OCI-LY3 (cell line): Measurements from ENCODE around the gene PRTFDC1.

Source experiments
- H2AFZ ChIP-seq: fragments of 200-600, 300-600 bp; shearing (Covaris generic); 2 replicates; pipeline ENCODE4 v1.6.0; 2014; ENCODE audit warnings: antibody characterized with exemption, low read depth, low read length
- H3K27ac ChIP-seq: fragments of 200-600, 300-600 bp; sonication (generic); 2 replicates; pipeline ENCODE4 v1.5.1; 2014; ENCODE audit warnings: mild to moderate bottlenecking, low read length, moderate library complexity, mixed read lengths
- H3K27me3 ChIP-seq: fragments of 200-600, 300-600 bp; sonication (generic); 2 replicates; pipeline ENCODE4 v1.6.1; 2014; ENCODE audit warnings: low read depth, low read length, mixed read lengths
- H3K36me3 ChIP-seq: fragments of 200-600, 300-600 bp; sonication (generic); replicated peaks from 2 replicates; pipeline ENCODE3; 2014; ENCODE audit warnings: low read depth, low read length, mixed read lengths
- H3K4me1 ChIP-seq: fragments of 300-600, 200-600 bp; sonication (generic); 2 replicates; pipeline ENCODE4 v1.6.1; 2014; ENCODE audit warnings: low read length, mixed read lengths
- H3K4me2 ChIP-seq: fragments of 200-600, 300-600 bp; sonication (generic); 2 replicates; pipeline ENCODE4 v1.6.1; 2014; ENCODE audit warnings: low read length, mixed read lengths
- H3K4me3 ChIP-seq: fragments of 300-600, 200-600 bp; sonication (generic); 2 replicates; pipeline ENCODE4 v1.5.1; 2014; ENCODE audit warnings: antibody characterized with exemption, mild to moderate bottlenecking, low read length, moderate library complexity
- H3K79me2 ChIP-seq: fragments of 300-600, 200-600 bp; shearing (Covaris generic); 2 replicates; pipeline ENCODE4 v1.6.1; 2014; ENCODE audit warnings: mild to moderate bottlenecking, low read length, mixed read lengths
- H3K9ac ChIP-seq: fragments of 300-600, 200-600 bp; shearing (Covaris generic); 2 replicates; pipeline ENCODE4 v1.6.0; 2014; ENCODE audit warnings: mild to moderate bottlenecking, low read length, moderate library complexity
- H3K9me3 ChIP-seq: fragments of 200-600, 300-600 bp; shearing (Covaris generic); 2 replicates; pipeline ENCODE4 v1.6.1; 2014; ENCODE audit warnings: low read length, mixed read lengths; ENCODE audit not compliant: insufficient read depth
- H4K20me1 ChIP-seq: fragments of 200-600, 300-600 bp; sonication (generic); 2 replicates; pipeline ENCODE4 v1.6.1; 2016; ENCODE audit warnings: low read length, mixed read lengths; ENCODE audit not compliant: insufficient read depth
- EZH2phosphoT487 ChIP-seq: fragments of 200-600 bp; shearing (Covaris generic); IDR thresholded peaks from 2 replicates; pipeline ENCODE4 v1.6.1; 2018; ENCODE audit warnings: antibody characterized with exemption, mixed run types, low read depth
- TF ChIP-seq, protein P1 (sequence below): fragments of 200-600, 300-600 bp; sonication (generic); IDR thresholded peaks from 2 replicates; pipeline ENCODE4 v1.5.1; 2014; ENCODE audit warnings: antibody characterized with exemption, low read length, low read depth

Gene PRTFDC1

DNA sequence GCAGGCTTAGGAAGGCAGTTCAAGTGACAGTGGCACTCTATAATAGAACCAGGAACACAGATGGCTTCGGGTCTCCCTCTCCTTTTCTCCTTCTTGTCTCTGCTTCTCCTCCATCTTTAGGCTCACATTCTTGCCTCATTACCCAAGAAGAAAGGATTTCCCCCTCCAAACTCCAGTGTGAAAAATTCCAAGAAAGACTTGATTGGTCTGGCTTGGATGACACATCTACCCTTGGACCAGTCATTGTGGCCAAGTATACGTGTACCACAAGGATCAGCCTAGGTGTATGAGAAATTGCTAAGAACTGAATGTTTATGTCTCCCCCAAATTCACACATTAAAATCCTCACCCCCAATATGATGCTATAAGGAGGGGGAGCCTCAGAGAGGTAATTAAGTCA is 53.9 kb downstream of the PRTFDC1 start:
- Histone ChIP-seq H3K4me3 (no peak overlapping the region), H4K20me1 (no peaks in the 10 kb centered on the region), H3K4me2 (no peak overlapping the region), H3K9me3 (no peaks in the 10 kb centered on the region), H3K27me3 (no peaks in the 10 kb centered on the region), H3K79me2 (no peaks in the 10 kb centered on the region), H3K27ac (no peak overlapping the region), H3K4me1 (peaks cover 19% of the 10 kb centered on the region), H3K9ac (no peak overlapping the region), H3K36me3 (no peaks in the 10 kb centered on the region), H2AFZ (no peak overlapping the region)
- TF ChIP-seq, protein P1, sequence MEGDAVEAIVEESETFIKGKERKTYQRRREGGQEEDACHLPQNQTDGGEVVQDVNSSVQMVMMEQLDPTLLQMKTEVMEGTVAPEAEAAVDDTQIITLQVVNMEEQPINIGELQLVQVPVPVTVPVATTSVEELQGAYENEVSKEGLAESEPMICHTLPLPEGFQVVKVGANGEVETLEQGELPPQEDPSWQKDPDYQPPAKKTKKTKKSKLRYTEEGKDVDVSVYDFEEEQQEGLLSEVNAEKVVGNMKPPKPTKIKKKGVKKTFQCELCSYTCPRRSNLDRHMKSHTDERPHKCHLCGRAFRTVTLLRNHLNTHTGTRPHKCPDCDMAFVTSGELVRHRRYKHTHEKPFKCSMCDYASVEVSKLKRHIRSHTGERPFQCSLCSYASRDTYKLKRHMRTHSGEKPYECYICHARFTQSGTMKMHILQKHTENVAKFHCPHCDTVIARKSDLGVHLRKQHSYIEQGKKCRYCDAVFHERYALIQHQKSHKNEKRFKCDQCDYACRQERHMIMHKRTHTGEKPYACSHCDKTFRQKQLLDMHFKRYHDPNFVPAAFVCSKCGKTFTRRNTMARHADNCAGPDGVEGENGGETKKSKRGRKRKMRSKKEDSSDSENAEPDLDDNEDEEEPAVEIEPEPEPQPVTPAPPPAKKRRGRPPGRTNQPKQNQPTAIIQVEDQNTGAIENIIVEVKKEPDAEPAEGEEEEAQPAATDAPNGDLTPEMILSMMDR = no peak
- TF ChIP-seq EZH2phosphoT487 = no peak

DNA sequence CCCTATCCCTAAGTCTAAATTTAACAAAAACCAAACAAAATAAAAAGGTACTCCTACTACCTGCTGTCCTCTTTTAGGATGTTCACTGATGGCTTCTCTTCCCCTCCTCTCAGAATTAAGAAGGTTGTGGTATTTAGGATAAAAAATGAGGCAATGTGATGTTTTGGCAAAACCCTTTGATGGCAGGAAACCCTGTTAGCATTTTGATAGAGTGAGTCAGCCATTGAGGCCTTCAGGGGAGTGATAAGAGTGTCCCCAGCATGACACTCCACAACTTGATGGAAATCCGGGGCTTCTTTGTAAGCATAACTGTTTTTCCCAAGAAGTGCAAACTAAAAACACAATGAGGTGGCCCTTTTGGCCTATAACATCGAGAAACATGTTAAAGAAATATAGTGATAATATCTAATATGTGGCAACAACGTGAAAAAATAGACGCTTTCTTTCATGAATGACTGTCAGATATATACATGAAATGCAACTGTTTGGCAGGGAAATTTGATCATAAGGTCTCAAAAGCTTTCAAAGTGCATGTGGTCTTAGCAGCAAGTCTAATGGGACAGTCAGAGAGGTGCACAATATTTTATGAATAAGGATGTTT is 55.0 kb downstream of the PRTFDC1 start:
- H3K9ac ChIP-seq = no peak overlapping the region
- H4K20me1 ChIP-seq = no peaks in the 10 kb centered on the region
- no peaks in the 10 kb centered on the region for H3K36me3 ChIP-seq
- no peak overlapping the region for H3K4me2 ChIP-seq
- no peaks in the 10 kb centered on the region for H3K27me3 ChIP-seq
- H3K79me2 ChIP-seq = no peaks in the 10 kb centered on the region
- no peaks in the 10 kb centered on the region for H3K9me3 ChIP-seq
- H3K27ac ChIP-seq = no peak overlapping the region
- H2AFZ ChIP-seq = no peak overlapping the region
- H3K4me1 ChIP-seq = peaks cover 19% of the 10 kb centered on the region
- no peak overlapping the region for H3K4me3 ChIP-seq
- TF ChIP-seq, protein P1 = no peak
- TF ChIP-seq EZH2phosphoT487 = no peak

DNA sequence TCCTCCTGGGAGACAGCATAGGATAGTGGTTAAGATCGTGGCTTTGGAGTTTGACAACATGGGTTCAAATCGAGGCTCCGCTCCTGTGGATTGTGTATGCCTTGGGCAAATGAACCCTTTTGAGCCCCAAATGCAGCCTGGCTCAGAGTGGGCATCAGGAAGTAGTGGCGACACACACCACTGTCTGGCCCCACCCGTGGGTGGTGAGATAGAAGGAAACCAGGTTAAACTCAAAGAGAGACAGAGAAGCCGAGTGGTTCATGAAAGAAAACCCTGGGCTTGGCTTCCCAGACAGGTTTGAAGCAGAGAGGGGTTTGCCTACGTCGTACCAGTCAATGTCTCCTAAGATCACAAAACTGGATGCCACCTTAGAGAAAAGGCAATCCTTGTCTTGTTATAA is 57.7 kb downstream of the PRTFDC1 start:
- no peak overlapping the region for H3K9ac ChIP-seq
- H3K79me2 ChIP-seq = no peaks in the 10 kb centered on the region
- H3K27ac ChIP-seq = no peak overlapping the region
- no peak overlapping the region for H3K4me2 ChIP-seq
- H2AFZ ChIP-seq = no peak overlapping the region
- no peak for TF ChIP-seq EZH2phosphoT487
- TF ChIP-seq, protein P1 = no peak
- no peaks in the 10 kb centered on the region for H4K20me1 ChIP-seq
- no peak overlapping the region for H3K4me3 ChIP-seq
- H3K4me1 ChIP-seq = no peaks in the 10 kb centered on the region
- H3K27me3 ChIP-seq = no peaks in the 10 kb centered on the region
- H3K36me3 ChIP-seq = no peaks in the 10 kb centered on the region
- no peaks in the 10 kb centered on the region for H3K9me3 ChIP-seq

DNA sequence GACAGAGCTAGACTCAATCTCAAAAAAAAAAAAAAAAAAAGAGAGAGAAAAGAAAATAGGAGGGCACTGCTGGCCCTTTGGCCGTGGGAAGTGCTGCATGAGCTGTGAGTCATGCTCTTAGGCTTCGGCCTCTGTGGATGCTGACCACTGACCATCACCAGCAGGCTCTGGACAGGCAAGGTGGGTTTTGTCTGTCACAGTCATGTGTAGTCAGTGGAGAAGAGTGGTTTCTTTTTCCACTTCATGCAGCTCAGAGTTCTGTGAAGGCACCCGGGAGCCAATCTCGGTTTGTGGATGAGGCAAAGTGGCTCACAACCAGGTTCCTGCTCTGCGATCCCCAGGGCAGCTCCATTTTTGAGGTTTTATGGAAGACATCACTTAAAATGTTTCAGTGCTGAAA is 58.1 kb downstream of the PRTFDC1 start:
- no peak overlapping the region for H2AFZ ChIP-seq
- no peaks in the 10 kb centered on the region for H3K9me3 ChIP-seq
- H3K79me2 ChIP-seq = no peaks in the 10 kb centered on the region
- no peaks in the 10 kb centered on the region for H4K20me1 ChIP-seq
- H3K4me1 ChIP-seq = no peaks in the 10 kb centered on the region
- no peak overlapping the region for H3K4me3 ChIP-seq
- TF ChIP-seq, protein P1 = no peak
- TF ChIP-seq EZH2phosphoT487 = no peak
- no peak overlapping the region for H3K9ac ChIP-seq
- no peak overlapping the region for H3K4me2 ChIP-seq
- H3K27ac ChIP-seq = no peak overlapping the region
- no peaks in the 10 kb centered on the region for H3K27me3 ChIP-seq
- H3K36me3 ChIP-seq = no peaks in the 10 kb centered on the region
